ENCODE measurements around the gene SKAP1.

SKAP1 gene

GRCh38 chr17:48384164-48384563 is 45.9 kb downstream of the SKAP1 start:
- H2AFZ ChIP-seq (ENCODE audit: low read length) = no peak overlapping the region
- H3K9ac ChIP-seq (ENCODE audit: low read depth, low read length, poor library complexity) = no peak overlapping the region
- H3K23ac ChIP-seq (ENCODE audit: low read depth, low read length, poor library complexity) = no peak overlapping the region
- no peak overlapping the region for H2BK5ac ChIP-seq (ENCODE audit: low read length)
- no peak overlapping the region for H3K4me3 ChIP-seq (ENCODE audit: low read length in 2 of 2)
- no peak overlapping the region for H3K4me2 ChIP-seq (ENCODE audit: insufficient read depth, low read length, poor library complexity, severe bottlenecking)
- no peaks in the 10 kb centered on the region for H3K4me1 ChIP-seq (ENCODE audit: control insufficient read depth in 2 of 2, insufficient read depth in 1 of 2, low read depth in 1 of 2, low read length in 2 of 2)
- H4K8ac ChIP-seq (ENCODE audit: low read depth, low read length) = no peak overlapping the region
- H3K27me3 ChIP-seq (ENCODE audit: control insufficient read depth in 3 of 3, insufficient read depth in 3 of 3, low read depth in 1 of 3, low read length in 3 of 3) = peaks cover 0 to 6% (median 0%) of the 10 kb centered on the region in 3 experiments
- H2BK12ac ChIP-seq (ENCODE audit: low read length) = no peak overlapping the region
- no peak overlapping the region for H3K14ac ChIP-seq (ENCODE audit: low read length)
- no peaks in the 10 kb centered on the region for H3K36me3 ChIP-seq (replicated peaks in 1 of 2; ENCODE audit: control insufficient read depth in 2 of 2, insufficient read depth in 2 of 2, low read length in 2 of 2)
- H2AK5ac ChIP-seq (ENCODE audit: low read depth, low read length) = no peak overlapping the region
- no peak for DNase-seq (ENCODE audit: low spot score)
- H3K27ac ChIP-seq (replicated peaks; ENCODE audit: low read length) = no peak overlapping the region
- no peak overlapping the region for H4K91ac ChIP-seq (ENCODE audit: low read depth, low read length, poor library complexity)
- H3K9me3 ChIP-seq (replicated peaks in 1 of 2; ENCODE audit: control insufficient read depth in 2 of 2, insufficient read depth in 1 of 2, low read depth in 1 of 2, low read length in 2 of 2) = no peaks in the 10 kb centered on the region
- H3K79me1 ChIP-seq (ENCODE audit: low read depth, low read length) = no peaks in the 10 kb centered on the region
- H3K18ac ChIP-seq (ENCODE audit: low read length) = no peak overlapping the region
- no peak overlapping the region for H3K4ac ChIP-seq (ENCODE audit: low read length)
- H2BK120ac ChIP-seq (ENCODE audit: low read depth, low read length) = no peak overlapping the region
- no peak overlapping the region for H2BK15ac ChIP-seq (ENCODE audit: low read length)
- WGBS, 2 donors (ENCODE audit: extremely low coverage in 2 of 2, insufficient read length in 2 of 2, insufficient replicate concordance in 1 of 2) = no CpG with 5 or more reads among the region's 3 CpGs

DNA sequence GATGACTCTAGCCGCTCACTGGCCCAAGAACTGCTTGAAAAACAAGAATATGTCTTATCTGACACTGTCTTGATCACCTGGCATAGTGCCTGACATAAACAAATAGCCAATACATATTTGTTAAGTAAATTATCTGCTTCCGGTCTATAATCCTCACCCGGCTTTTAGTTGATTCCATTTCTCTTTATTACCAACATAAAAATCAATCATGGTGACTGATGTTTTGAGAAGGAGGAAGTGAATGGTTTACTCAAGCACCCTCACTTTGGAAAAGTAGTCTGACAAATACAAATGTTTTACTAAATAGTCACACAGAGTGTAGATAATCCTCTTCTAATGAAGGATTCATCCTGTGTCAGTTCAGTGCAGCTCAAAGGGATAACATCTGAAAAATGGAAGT is 47.0 kb downstream of the SKAP1 start:
- H3K36me3 ChIP-seq (replicated peaks in 1 of 2; ENCODE audit: control insufficient read depth in 2 of 2, insufficient read depth in 2 of 2, low read length in 2 of 2) = no peaks in the 10 kb centered on the region
- no peaks in the 10 kb centered on the region for H3K9me3 ChIP-seq (replicated peaks in 1 of 2; ENCODE audit: control insufficient read depth in 2 of 2, insufficient read depth in 1 of 2, low read depth in 1 of 2, low read length in 2 of 2)
- H3K4ac ChIP-seq (ENCODE audit: low read length) = no peak overlapping the region
- H3K14ac ChIP-seq (ENCODE audit: low read length) = no peak overlapping the region
- no peak overlapping the region for H2AK5ac ChIP-seq (ENCODE audit: low read depth, low read length)
- H3K4me3 ChIP-seq (ENCODE audit: low read length in 2 of 2) = no peak overlapping the region
- H3K4me2 ChIP-seq (ENCODE audit: insufficient read depth, low read length, poor library complexity, severe bottlenecking) = no peak overlapping the region
- no peak overlapping the region for H4K8ac ChIP-seq (ENCODE audit: low read depth, low read length)
- no peak overlapping the region for H3K18ac ChIP-seq (ENCODE audit: low read length)
- H3K4me1 ChIP-seq (ENCODE audit: control insufficient read depth in 2 of 2, insufficient read depth in 1 of 2, low read depth in 1 of 2, low read length in 2 of 2) = no peaks in the 10 kb centered on the region
- no peaks in the 10 kb centered on the region for H3K79me1 ChIP-seq (ENCODE audit: low read depth, low read length)
- no peak overlapping the region for H2BK5ac ChIP-seq (ENCODE audit: low read length)
- no peak overlapping the region for H2BK120ac ChIP-seq (ENCODE audit: low read depth, low read length)
- no CpG with 5 or more reads among the region's 3 CpGs for WGBS, 2 donors (ENCODE audit: extremely low coverage in 2 of 2, insufficient read length in 2 of 2, insufficient replicate concordance in 1 of 2)
- no peak for DNase-seq (ENCODE audit: low spot score)
- H3K27ac ChIP-seq (replicated peaks; ENCODE audit: low read length) = no peak overlapping the region
- H3K23ac ChIP-seq (ENCODE audit: low read depth, low read length, poor library complexity) = no peak overlapping the region
- no peak overlapping the region for H3K9ac ChIP-seq (ENCODE audit: low read depth, low read length, poor library complexity)
- H2BK12ac ChIP-seq (ENCODE audit: low read length) = no peak overlapping the region
- H3K27me3 ChIP-seq (ENCODE audit: control insufficient read depth in 3 of 3, insufficient read depth in 3 of 3, low read depth in 1 of 3, low read length in 3 of 3) = peaks cover 0 to 13% (median 3%) of the 10 kb centered on the region in 3 experiments
- H2AFZ ChIP-seq (ENCODE audit: low read length) = no peak overlapping the region
- H2BK15ac ChIP-seq (ENCODE audit: low read length) = no peak overlapping the region
- H4K91ac ChIP-seq (ENCODE audit: low read depth, low read length, poor library complexity) = no peak overlapping the region

- H3K9ac ChIP-seq (ENCODE audit: low read depth, low read length, poor library complexity) = no peak overlapping the region
- H3K36me3 ChIP-seq (replicated peaks in 1 of 2; ENCODE audit: control insufficient read depth in 2 of 2, insufficient read depth in 2 of 2, low read length in 2 of 2) = no peaks in the 10 kb centered on the region
- no CpG with 5 or more reads among the region's 3 CpGs for WGBS, 2 donors (ENCODE audit: extremely low coverage in 2 of 2, insufficient read length in 2 of 2, insufficient replicate concordance in 1 of 2)
- H3K4ac ChIP-seq (ENCODE audit: low read length) = no peak overlapping the region
- no peaks in the 10 kb centered on the region for H3K79me1 ChIP-seq (ENCODE audit: low read depth, low read length)
- no peak overlapping the region for H2BK120ac ChIP-seq (ENCODE audit: low read depth, low read length)
- H3K23ac ChIP-seq (ENCODE audit: low read depth, low read length, poor library complexity) = no peak overlapping the region
- H3K4me1 ChIP-seq (ENCODE audit: control insufficient read depth in 2 of 2, insufficient read depth in 1 of 2, low read depth in 1 of 2, low read length in 2 of 2) = no peaks in the 10 kb centered on the region
- DNase-seq (ENCODE audit: low spot score) = no peak
- H3K14ac ChIP-seq (ENCODE audit: low read length) = no peak overlapping the region
- H2AK5ac ChIP-seq (ENCODE audit: low read depth, low read length) = no peak overlapping the region
- no peak overlapping the region for H2BK5ac ChIP-seq (ENCODE audit: low read length)
- H3K27ac ChIP-seq (replicated peaks; ENCODE audit: low read length) = no peak overlapping the region
- no peak overlapping the region for H3K4me3 ChIP-seq (ENCODE audit: low read length in 2 of 2)
- no peak overlapping the region for H3K18ac ChIP-seq (ENCODE audit: low read length)
- H3K27me3 ChIP-seq (ENCODE audit: control insufficient read depth in 3 of 3, insufficient read depth in 3 of 3, low read depth in 1 of 3, low read length in 3 of 3) = peaks cover 0 to 14% (median 3%) of the 10 kb centered on the region in 3 experiments
- no peak overlapping the region for H2BK12ac ChIP-seq (ENCODE audit: low read length)
- H3K9me3 ChIP-seq (replicated peaks in 1 of 2; ENCODE audit: control insufficient read depth in 2 of 2, insufficient read depth in 1 of 2, low read depth in 1 of 2, low read length in 2 of 2) = no peaks in the 10 kb centered on the region
- no peak overlapping the region for H3K4me2 ChIP-seq (ENCODE audit: insufficient read depth, low read length, poor library complexity, severe bottlenecking)
- no peak overlapping the region for H4K91ac ChIP-seq (ENCODE audit: low read depth, low read length, poor library complexity)
- H2BK15ac ChIP-seq (ENCODE audit: low read length) = no peak overlapping the region
- H4K8ac ChIP-seq (ENCODE audit: low read depth, low read length) = no peak overlapping the region
- H2AFZ ChIP-seq (ENCODE audit: low read length) = no peak overlapping the region
Measured at GRCh38 chr17:48378708-48379392, 51.2 kb downstream of the SKAP1 start.

DNA sequence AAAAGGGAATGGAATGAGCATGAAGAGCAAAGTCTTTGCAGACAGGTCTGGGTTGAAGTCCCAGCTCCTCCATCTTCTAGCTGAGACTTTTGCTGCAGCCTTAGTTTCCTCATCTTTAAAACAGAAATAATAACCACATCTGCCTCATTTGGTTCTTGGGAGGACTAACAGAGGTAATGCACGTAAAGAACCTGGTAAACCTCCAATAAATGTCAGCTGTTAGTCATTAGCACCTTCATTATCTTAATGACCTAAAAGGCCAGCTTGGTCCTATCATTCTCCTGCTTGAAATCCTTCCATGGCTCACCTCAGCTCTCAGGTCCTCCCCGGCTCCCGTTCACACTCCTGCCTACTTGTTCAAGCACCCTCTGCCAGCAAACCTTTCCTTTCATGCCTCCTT is 51.8 kb downstream of the SKAP1 start:
- DNase-seq (ENCODE audit: low spot score) = no peak
- Histone ChIP-seq H2BK5ac (ENCODE audit: low read length) (no peak overlapping the region), H3K9me3 (replicated peaks in 1 of 2; ENCODE audit: control insufficient read depth in 2 of 2, insufficient read depth in 1 of 2, low read depth in 1 of 2, low read length in 2 of 2) (no peaks in the 10 kb centered on the region), H3K4me3 (ENCODE audit: low read length in 2 of 2) (no peak overlapping the region), H3K79me1 (ENCODE audit: low read depth, low read length) (no peaks in the 10 kb centered on the region), H3K27me3 (ENCODE audit: control insufficient read depth in 3 of 3, insufficient read depth in 3 of 3, low read depth in 1 of 3, low read length in 3 of 3) (peaks cover 0 to 14% (median 3%) of the 10 kb centered on the region in 3 experiments), H4K8ac (ENCODE audit: low read depth, low read length) (no peak overlapping the region), H2AK5ac (ENCODE audit: low read depth, low read length) (no peak overlapping the region), H3K4me1 (ENCODE audit: control insufficient read depth in 2 of 2, insufficient read depth in 1 of 2, low read depth in 1 of 2, low read length in 2 of 2) (no peaks in the 10 kb centered on the region), H3K18ac (ENCODE audit: low read length) (no peak overlapping the region), H3K23ac (ENCODE audit: low read depth, low read length, poor library complexity) (no peak overlapping the region), H2BK15ac (ENCODE audit: low read length) (no peak overlapping the region), H3K4me2 (ENCODE audit: insufficient read depth, low read length, poor library complexity, severe bottlenecking) (no peak overlapping the region), H3K4ac (ENCODE audit: low read length) (no peak overlapping the region), H4K91ac (ENCODE audit: low read depth, low read length, poor library complexity) (no peak overlapping the region), H2AFZ (ENCODE audit: low read length) (no peak overlapping the region), H3K14ac (ENCODE audit: low read length) (no peak overlapping the region), H2BK120ac (ENCODE audit: low read depth, low read length) (no peak overlapping the region), H3K9ac (ENCODE audit: low read depth, low read length, poor library complexity) (no peak overlapping the region), H3K27ac (replicated peaks; ENCODE audit: low read length) (no peak overlapping the region), H2BK12ac (ENCODE audit: low read length) (no peak overlapping the region), H3K36me3 (replicated peaks in 1 of 2; ENCODE audit: control insufficient read depth in 2 of 2, insufficient read depth in 2 of 2, low read length in 2 of 2) (no peaks in the 10 kb centered on the region)
- WGBS, 2 donors (ENCODE audit: extremely low coverage in 2 of 2, insufficient read length in 2 of 2, insufficient replicate concordance in 1 of 2) = no CpG with 5 or more reads among the region's 3 CpGs
